Bone marrow (tissue), 2 donors: ENCODE data around the gene BTNL9.
"Not testable (repeated sequence)": the region's sequence is repeated elsewhere in the genome, so short reads cannot be mapped to it uniquely, and the experiment has no call there.

Experiments
- DNase-seq, 2 donors: peaks; one replicate each; lab custom pipeline; 2025; lab: John Stamatoyannopoulos, UW

The BTNL9 gene

DNA sequence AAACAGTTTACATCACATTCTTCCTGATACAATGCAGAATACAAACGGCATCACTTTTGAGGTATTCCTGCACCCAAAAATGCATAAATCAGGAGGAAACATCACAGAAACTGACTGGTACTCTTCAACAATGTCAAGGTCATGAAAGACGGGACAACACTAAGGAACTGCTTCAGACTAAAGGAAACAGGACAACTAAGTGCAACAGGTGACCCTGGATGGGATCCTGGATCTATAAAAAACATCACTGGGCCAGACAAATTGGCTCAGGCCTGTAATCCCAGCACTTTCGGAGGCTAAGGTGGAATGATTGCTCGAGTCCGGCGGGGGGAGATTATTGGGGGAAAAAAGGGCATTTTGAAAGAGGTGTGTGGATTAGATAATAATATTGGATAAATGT is 22.6 kb downstream of the BTNL9 start:
- no peak for DNase-seq

DNA sequence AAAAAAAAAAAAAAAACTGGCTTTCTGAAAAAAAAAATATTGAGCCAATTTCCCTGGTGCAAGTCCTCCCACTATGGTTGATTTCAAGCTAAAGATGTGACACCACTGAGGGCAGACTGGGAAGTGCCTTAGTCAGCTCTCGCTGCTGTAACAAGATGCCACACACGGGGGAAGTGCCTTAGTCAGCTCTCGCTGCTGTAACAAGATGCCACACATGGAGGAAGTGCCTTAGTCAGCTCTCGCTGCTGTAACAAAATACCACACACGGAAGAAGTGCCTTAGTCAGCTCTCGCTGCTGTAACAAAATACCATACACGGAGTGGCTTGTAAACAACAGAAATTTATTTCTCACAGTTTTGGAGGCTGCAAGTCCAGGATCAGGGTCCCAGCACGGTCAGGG is 23.4 kb downstream of the BTNL9 start:
- DNase-seq: no peak

DNA sequence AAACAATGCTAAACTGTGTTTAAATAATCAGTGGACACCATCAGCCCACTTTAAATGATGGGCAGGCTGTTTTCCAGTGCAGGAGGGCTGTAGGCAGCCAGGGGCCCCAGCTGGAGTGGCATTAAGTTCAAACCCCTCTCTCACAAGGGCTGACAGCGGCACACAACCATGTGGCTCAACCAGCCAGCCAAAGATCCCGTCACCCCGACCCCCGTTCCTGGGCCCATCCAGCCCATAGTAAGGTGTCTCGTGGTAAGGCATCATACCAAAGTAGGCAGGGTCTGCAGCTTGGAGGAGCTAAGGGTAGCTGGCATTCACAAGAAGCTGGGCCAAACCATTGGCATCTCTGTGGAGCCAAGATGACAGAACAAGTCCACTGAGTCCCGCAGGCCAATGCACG is 24.9 kb downstream of the BTNL9 start:
- DNase-seq: no peak

DNA sequence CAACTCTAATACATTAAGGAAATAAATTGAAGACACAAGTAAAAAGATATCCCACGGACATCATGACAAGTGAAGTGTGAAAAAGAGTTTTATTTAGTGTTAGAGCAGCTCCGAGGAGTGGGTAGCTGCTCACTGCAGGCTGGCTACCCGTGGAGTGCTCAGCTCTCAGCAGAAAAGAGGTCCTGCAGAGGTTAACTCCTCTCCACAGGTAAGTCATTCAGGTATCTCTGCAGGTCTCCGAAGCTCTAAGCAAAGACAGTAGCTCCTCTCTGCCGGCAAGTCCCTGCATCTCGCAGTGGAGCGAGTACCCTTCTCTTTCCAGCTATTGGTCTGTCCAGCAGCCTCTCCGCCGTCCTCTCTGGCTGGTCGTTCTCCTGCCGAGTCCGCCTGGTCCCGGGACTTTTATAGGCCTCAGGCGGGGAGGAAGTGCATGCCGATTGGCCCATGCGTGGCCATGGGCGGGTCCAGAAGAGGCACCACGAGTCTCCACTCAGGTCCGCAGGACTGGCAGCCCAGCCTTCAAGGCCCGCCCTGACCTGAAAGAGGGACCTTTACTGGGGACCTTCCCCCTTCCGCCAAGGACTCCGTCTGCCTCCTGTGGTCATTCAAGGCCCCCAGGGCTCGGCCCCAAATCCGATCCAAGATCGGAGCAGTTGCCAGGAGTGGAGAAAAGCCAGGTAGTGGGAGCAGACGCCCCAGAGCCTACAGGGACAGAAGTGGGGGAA is 29.9 kb downstream of the BTNL9 start:
- DNase-seq: no peak

DNA sequence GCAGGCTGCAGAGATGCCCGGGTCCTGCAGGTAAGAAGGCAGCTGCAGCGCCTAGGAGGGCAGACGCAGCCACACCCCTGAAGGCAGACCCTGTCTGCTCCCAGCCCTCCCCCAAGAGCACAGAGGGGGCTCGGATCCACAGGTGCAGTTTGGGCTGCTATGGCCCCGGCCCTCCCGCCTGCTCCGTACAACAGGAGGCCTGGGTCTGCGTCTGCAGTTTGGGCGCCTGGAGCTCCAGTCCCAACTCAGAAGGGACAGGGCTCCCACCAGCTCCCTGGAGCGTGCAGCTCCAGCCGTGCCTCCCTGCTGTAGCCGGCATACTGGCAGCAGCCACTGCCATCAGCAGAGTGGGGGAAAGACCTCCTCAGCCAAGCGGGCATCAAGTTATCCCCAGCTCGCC is 30.5 kb downstream of the BTNL9 start:
- no peak for DNase-seq

DNA sequence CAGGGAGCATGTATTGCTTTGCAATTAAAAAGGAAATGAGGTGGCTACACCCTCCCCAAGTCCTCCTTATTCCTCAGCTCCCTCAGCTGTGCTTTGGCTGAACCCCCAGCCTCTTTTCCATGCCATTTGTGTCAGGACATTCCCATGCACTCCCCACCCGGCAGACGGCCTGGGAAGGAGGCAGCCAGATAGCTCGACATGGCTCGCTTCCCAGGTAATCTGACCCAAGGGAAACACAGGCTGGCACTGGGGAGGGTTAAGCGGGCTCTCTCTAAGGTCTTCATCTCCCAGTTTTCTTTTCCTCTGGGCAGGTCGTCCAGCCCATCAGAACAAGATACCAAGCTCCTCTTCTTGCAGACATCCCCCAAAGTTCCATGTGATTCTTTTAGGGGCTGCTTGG is 31.2 kb downstream of the BTNL9 start:
- DNase-seq: no peak

DNA sequence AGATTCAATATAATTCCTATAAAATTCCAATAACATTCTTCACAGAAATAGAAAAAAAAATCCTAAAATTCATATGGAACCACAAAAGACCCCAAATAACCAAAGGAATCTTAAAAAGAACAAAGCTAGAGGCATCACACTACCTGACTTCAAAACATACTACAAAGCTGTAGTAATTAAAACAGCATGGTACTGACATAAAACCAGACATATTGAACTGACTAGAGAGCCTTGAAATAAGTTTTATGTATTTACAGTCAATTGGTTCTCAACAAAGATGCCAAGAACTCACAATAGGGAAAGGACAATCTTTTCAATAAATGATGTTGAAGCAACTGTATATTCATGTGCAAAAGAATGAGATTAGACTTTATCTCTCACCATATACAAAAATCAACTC is 36.9 kb downstream of the BTNL9 start:
- no peak for DNase-seq

DNA sequence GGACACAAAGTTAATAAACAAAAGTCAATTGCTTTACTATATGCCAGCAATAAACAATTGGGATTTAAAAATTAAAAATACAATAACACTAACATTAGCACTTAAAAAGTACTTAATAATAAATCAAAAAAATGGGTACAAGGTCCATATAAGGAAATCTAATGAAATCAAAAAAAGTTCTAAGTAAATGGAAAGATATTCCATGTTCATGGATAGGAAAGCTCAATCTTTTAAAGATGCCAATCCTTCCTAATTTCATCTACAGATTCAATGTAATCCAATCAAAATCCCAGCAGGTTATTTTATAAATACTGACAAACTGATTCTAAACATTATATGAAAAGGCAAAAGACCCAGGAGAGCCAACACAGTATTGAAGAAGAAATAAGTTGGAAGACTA is 41.9 kb downstream of the BTNL9 start:
- DNase-seq: no peak

DNA sequence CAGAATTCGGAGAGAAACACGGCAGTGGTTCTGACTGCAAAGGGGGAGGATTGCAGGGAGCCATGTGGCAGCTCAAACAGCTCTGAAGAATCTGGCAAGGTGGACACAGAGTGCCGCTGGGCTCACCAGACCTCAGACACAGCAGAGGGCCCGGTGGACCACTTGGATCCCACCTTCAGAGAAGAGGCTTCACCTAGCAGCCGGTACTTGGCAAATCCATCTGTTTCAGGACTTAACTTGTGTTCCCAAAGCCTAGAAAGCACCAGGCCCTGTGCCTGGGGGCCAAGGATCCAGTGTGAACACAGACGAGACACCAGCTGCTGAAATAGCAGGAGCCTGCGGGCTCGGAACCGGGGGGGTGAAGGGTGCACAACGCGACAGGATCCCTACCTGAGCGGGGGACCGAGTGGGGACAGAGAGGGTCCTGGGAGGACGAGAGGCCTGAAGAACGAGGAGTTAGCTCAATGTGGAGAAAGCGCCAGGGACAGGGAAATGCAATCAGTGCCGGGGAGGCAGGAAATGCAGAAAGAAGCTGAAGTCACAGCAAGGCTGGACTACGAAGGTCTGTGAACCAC is 44.6 kb downstream of the BTNL9 start:
- DNase-seq: no peak

DNA sequence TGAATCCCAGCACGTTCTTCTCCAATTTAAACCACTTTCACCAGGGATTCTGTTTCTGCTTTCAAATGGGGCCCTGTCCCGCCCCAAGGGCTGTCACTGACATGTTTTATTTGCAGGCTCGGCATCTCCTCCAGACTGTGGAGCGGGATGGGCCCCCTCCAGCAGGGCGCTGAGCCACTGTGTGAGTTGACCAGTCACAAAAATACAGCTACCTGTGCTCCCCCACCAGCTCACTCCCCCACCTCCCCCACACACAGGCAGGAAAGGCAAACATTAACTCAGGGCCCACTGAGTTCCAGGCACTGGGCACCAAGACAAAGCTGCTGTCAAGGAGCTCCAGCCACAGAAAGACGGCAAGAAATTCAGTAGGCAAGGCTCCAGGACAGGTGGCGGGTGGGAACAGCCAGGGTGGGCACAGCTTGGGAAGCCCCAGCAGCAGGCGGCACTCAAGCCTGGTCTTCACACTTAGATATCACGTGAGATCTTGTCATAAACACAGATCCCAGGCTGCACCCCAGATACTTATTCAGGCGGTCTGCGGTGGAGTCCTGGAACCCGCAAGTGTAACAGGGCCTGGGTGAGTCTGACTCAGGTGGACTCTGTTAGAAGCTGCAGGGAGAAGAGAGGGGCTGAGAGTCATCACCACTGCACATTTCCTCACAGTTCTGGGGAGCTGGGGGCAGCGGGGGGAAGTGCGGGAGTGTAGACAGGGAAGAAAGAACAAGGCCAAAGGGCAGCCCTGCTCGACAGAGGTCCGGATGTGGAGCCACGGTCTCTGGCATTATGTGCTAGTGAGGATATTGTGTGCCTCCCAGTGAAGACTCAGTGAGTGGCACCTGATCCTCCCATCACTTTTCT is 46.2 kb downstream of the BTNL9 start:
- DNase-seq: no peak

DNA sequence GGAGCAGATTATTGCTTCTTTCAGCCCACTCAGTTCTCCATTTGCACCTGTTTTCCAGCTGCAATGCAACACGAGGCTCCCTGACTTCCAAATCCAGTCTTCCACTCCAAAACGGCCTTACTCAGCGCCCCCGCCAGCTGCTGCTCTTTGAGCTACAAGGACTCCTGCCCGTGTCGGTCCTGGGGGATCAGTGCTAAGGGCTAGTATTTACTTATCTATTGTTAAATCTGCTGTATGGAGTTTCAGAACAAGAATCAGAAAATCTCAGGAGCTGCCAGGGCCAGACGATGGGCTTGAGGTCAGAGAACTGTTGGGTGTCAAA is 46.8 kb downstream of the BTNL9 start:
- no peak for DNase-seq

DNA sequence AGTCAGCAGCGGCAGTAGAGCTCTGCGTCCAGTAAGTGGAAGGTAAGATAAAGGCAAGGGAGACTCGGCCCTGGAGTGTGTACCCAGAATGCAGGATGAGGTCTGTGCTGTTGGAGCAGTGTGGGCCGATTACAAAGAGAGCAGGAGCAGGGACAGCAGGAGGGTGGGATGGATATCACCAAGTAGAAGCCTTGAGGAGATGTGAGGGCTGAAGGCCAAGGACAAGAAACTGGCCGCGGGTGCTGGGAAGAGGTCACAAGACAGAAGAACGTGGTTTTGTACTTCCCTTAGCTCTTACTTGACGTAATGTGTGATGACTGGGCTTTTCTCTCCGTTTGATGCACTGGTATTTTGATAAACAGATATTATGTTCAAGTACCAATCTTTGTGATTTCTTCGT is 47.2 kb downstream of the BTNL9 start:
- DNase-seq: no peak

DNA sequence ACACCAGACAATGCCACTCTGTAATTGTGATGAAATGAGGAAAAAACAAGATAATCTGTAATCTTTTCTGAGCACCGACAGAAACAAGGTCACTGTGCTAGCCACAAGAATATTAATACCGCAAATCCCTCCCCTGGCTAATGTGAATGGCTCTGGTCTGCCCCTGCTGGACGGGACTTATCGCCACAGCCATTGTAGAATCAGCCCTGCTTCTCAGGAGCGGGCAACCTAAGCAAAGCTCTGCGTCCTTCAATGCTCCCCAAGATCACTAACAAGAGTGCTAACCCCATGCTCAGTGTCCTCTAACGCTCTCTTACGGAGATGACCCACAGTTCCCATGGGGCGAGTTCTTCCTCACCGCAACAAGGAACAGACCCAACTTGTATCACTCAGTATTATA is 48.2 kb downstream of the BTNL9 start:
- DNase-seq: no peak

DNA sequence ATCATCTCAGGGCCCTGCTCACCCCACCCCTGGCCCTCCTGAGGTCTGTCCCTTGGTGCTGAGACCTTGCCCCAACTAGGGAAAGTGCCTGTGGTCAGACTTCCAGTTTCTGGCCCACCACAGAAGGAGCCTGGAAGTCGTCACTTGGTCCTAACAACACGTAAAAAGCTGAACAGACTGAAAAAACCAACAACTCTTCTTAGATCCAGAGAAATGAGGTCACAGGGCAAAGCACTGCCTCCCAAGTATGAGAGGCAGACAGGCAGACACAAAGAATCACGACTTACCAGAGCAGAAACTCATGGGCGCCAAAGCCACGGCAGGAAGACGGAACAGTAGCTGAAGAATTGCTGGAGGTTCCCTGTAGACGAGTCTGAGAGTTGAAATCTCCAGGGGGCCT is 52.4 kb downstream of the BTNL9 start:
- no peak for DNase-seq

DNA sequence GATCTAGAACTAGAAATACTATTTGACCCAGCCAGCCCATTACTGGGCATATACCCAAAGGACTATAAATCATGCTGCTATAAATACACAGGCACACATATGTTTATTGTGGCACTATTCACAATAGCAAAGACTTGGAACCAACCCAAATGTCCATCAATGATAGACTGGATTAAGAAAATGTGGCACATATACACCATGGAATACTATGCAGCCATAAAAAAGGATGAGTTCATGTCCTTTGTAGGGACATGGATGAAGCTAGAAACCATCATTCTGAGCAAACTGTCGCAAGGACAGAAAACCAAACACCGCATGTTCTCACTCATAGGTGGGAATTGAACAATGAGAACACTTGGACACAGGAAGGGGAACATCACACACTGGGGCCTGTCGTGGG is 55.1 kb downstream of the BTNL9 start:
- not testable (repeated sequence) for DNase-seq

DNA sequence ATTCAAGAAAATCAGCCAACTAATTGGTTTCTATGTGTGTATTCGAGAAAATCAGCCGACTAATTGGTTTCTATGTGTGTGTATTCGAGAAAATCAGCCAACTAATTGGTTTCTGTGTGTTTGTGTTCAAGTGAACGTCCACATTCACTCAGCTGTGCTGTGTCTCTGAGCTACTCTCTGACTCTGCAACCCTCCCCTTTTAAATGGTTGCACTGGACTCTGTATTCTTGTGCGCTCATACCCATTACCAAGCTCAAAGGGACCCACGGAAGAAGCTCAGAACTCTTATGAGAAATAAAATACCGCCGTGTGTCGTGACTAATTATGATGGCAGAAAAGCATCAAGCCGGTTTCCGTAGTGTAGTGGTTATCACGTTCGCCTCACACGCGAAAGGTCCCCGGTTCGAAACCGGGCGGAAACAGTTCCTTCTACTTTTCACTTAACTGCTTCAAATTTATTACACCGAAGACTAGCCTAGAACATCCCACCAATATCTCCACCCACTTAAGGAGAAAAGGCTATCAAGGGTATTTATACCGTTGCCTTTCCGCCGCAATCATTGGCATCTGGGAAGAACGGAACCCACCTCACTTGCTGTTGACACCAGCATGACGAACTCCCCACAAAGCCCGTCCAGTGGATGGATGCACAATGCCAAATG is 56.8 kb downstream of the BTNL9 start:
- not testable (repeated sequence) for DNase-seq

DNA sequence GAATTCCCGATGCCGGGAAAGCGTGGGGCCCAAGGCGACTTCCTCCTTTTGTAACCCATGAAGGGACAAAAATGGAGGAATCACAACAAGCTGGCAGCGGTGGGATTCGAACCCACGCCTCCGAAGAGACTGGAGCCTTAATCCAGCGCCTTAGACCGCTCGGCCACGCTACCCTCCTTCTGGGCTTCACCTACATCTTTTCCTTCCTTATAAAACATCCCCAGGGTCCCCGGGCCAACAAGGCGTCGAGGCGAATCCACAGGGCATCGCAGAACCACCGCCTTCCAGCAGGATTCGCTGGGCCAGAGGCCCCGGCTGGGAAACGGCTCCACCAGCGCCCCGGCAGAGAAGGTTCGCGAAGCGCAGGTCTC is 57.3 kb downstream of the BTNL9 start:
- not testable (repeated sequence) for DNase-seq

DNA sequence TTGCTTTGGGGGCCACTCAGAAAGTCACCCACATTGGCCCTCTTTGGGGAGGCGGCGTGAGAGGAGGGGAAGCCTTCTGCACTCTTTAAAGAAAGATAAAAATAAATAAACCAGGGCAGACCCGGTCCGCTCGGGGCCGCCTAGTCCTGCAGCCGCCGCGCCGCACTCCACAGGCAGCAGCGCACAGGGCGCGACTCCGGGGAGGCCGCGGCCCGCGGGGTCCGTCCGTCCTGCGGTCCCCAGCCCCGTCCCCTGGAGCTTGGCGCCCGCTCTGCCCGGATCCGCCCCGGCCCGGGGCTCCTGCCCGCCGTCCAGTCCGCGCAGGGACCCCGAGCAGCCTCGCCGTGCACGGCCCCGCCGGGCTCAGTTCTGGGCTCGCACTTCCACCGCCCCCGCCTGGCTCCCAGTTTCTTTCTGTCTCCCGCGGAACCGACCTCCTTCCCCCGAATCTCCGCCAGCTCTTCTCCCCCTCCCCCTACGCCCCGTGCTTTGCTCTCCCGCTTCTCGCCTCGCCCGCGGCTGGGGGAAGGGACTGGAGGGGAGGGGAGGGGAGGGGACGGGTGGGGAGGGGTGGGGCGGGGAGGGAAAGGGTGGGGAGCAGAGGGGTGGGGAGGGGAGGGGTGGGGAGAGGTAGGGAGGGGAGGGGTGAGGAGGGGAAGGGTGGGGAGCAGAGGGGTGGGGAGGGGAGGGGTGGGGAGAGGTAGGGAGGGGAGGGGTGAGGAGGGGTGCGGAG is 57.9 kb downstream of the BTNL9 start:
- not testable (repeated sequence) for DNase-seq

DNA sequence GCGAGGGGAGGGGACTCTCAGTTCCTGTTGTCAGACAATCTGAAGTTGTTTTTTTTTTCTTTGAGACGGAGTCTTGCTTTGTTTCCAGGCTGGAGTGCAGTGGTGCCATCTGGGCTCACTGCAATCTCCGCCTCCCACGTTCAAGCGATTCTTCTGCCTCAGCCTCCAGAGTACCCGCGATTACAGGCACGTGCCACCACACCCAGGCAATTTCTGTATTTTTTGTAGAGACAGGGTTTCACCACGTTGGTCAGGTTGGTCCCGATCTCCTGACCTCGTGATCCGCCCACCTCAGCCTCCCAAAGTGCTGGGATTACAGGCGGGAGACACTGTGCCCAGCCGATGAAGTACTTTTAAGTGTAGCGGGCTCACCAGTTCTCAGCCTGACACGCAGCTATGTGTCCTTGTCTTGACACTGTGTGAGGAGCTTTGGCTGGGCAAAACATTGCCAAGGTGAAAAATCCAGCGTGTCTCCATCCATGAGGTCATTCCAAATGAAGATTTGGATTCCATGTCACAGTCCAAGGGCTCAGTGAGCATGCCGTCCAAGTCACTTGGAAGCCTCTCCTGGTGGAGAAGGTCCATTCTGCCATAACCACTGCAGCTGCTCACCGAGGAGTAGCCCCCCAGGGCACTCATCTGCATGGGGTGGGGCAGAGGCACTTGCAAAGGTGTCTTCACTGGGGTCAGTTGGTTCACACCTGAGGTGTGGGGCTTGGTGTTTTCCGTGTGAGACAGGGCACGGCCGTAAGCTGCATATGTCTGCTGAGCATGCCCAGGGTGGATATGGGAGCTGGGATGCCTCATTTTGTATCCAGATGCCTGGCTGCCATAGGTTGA is 58.9 kb downstream of the BTNL9 start:
- no peak for DNase-seq

DNA sequence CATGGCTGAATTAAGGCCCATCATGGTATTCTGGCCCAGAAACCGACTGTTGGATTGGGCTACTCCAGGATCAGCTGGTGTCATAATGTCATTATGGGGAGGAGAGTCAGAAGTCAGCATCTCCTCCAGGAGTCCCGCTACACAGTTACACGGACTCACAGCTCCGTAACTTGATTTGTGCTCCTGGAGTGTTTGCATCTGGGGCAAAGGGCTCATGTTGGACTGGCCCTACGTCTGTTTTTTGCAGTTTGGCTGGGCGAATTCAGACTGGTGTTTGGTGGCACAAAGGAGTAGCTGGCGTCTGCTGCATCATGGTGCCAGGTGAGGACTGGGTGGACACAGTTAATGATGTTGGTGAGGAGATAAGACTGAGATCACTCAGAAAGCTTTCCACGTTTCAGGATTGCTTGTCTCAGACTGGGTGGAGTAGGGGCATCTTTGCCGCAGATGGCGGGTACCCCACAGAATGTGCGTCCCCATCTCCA is 59.6 kb downstream of the BTNL9 start:
- no peak for DNase-seq
